ENCODE results near the gene HES2. TPM values are rescaled to one million over a fixed set of nuclear protein-coding genes. Genes with fewer than 3 reads are reported as not detected.
"Not testable (repeated sequence)": the region's sequence is repeated elsewhere in the genome, so short reads cannot be mapped to it uniquely, and the experiment has no call there.

HES2 gene
- total RNA-seq, 1 experiment from 2014 or later, result 2.0 TPM

GRCh38 chr1:6418668-6419396 lies 887 bp downstream of the HES2 start:
- no peak for DNase-seq (ENCODE audit: low spot score)

GRCh38 chr1:6417961-6418667 lies 1.6 kb downstream of the HES2 start:
- DNase-seq (ENCODE audit: low spot score), result no peak

DNA sequence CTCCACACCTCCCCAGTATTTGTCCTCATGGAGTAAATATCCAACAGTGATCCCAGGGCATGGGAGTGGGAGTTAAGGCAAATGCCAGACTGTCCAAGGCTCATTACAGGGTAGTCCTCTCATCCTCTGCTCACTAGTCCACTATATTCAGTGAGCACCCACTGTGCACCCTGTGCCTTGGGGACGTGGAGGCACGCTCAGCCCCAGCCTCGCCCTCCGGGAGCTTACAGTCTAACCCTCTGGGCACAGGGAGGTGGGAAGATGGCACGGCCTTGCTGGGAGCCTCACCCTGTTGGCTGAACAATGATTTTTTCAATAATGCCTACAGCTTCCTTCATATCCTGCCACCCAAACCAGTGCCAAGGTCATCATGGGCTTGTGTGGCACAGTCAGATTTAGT lies 2.8 kb downstream of the HES2 start:
- no peak for DNase-seq (ENCODE audit: low spot score)

GRCh38 chr1:6416295-6416656 lies 3.4 kb downstream of the HES2 start:
- DNase-seq (ENCODE audit: low spot score), result no peak

GRCh38 chr1:6414881-6415626 lies 4.7 kb downstream of the HES2 start:
- no peak for DNase-seq (ENCODE audit: low spot score)

GRCh38 chr1:6414443-6414844 lies 5.3 kb downstream of the HES2 start:
- DNase-seq (ENCODE audit: low spot score), result no peak

DNA sequence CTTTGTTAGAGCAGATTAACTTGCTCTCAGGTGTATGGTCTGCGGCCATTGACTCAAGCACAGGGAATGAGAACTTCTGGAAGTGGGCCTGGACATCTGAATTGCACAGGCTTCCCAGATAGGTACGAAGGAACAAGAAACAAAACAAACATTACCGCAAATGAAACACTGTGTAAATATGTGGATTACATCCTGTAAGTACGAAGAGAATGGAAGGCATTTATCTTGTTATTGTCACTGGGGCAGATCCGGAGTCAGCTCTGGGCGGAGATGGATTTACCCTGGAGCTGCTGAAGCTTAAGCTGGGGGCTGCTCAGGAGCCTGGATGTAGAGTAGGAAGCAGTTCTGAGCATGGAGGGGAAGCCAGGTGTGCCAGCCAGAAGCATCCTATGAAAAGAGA lies 6.8 kb downstream of the HES2 start:
- DNase-seq (ENCODE audit: low spot score), result peak; percentile 75

- DNase-seq (ENCODE audit: low spot score), result no peak
Measured at GRCh38 chr1:6410248-6410893, 9.3 kb downstream of the HES2 start.

GRCh38 chr1:6409733-6410132 lies 10.0 kb downstream of the HES2 start:
- DNase-seq (ENCODE audit: low spot score), result no peak

DNA sequence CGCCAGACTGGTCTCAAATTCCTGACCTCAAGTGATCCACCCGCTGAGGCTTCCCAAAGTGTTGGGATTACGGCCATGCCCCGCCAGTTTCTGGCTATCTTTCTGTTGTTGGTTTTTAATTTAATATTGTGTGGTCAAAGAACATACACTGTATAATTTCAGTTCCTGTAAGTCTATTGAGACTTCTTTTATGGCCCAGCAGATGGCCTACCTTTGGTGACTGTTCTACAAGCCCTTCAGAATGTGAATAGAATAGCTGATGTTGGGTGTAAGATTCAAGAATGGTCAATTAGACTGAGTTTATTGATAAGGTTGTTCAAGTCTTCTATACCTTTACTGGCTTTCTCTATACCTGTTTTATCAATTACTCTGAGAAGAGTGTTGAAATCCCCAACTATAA lies 10.7 kb downstream of the HES2 start:
- no peak for DNase-seq (ENCODE audit: low spot score)

- no peak for DNase-seq (ENCODE audit: low spot score)
Measured at GRCh38 chr1:6408023-6408422, 11.7 kb downstream of the HES2 start.

DNA sequence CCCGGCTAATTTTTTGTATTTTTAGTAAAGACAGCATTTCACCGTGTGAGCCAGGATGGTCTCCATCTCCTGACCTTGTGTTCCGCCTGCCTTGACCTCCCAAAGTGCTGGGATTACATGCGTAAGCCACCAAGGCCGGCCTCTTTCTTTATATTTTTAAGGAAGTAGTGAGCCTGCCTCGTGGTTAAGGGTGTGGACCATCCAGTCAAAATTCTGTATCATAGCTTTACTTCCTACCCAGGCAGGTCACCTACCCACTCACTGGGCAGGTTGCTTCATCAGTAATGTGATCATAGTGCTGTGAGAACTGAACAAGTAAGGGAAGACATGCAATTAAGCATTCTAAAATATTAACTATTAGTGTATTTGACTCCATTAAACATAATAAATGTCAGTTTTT lies 18.0 kb downstream of the HES2 start:
- no peak for DNase-seq (ENCODE audit: low spot score)

DNA sequence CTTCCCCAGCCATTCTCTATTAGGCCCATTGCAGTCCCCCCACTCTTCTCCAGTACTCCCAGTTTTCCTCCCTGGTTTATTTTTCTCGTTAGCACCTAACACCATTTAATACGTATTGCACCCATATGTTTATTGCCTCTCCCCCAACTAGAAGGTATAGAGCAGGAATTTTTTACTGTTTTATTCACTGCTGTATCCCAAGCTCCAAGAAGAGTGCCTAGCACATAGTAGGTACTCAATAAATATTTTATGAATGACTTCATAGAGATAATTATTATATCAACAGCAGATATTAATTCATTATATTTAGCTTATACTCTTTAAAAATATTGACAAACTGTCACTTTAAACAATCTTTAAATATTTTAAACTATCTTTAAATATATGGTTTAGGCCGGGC lies 20.4 kb downstream of the HES2 start:
- no peak for DNase-seq (ENCODE audit: low spot score)

- DNase-seq (ENCODE audit: low spot score), result no peak
Measured at GRCh38 chr1:6397844-6398441, 21.8 kb downstream of the HES2 start.

- no peak for DNase-seq (ENCODE audit: low spot score)
Measured at GRCh38 chr1:6396998-6397397, 22.7 kb downstream of the HES2 start.

GRCh38 chr1:6395781-6396244 lies 23.9 kb downstream of the HES2 start:
- DNase-seq (ENCODE audit: low spot score), result not testable (repeated sequence)

DNA sequence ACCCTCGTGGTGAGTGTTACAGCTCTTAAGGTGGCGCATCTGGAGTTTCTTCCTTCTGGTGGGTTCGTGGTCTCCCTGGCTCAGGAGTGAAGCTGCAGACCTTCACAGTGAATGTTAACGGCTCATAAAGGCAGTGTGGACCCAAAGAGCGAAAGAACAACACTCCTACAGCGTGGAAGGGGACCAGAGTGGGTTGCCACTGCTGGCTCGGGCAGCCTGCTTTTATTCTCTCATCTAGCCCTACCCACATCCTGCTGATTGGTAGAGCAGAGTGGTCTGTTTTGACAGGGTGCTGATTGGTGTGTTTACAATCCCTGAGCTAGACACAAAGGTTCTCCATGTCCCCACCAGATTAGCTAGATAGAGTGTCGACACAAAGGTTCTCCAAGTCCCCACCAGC lies 24.6 kb downstream of the HES2 start:
- not testable (repeated sequence) for DNase-seq (ENCODE audit: low spot score)

GRCh38 chr1:6393400-6394187 lies 26.1 kb downstream of the HES2 start, which contains the start of gene ACOT7:
ACOT7 (minus strand) TSS chr1:6393767; CDS start chr1:6393399, 368 bp downstream.
- peak; percentile 56 for DNase-seq (ENCODE audit: low spot score)

GRCh38 chr1:6392809-6393399 lies 26.8 kb downstream of the HES2 start:
- no peak for DNase-seq (ENCODE audit: low spot score)

All from A172 (cell line).